HCT116 (cell line): ENCODE measurements around the gene IQSEC3. TPM values are rescaled to one million over a fixed set of nuclear protein-coding genes. Genes with fewer than 3 reads are reported as not detected.

Experiments used
- ATAC-seq: fragments of 200-7000 bp; cut with Tn5 transposase; 2 replicates; pipeline ENCODE4 v1.9.1; 2020; ENCODE audit warnings: mild to moderate bottlenecking, moderate library complexity
- BruUV-seq: library from RNA; stranded (reverse); fragments of 400-500 nt; replicated peaks from 2 replicates; lab custom pipeline; 2021; lab: Mats Ljungman, UMichigan
- CTCF ChIA-PET: fragments of 300-600 bp; sonication (Branson Sonifier 250); formaldehyde crosslinking; loops from one replicate; lab custom pipeline; 2021; ENCODE audit warnings: antibody characterized with exemption; lab: Charles Lee
- POLR2A ChIA-PET: fragments of 300-600, 350-600 bp; sonication (Branson Sonifier 250); formaldehyde crosslinking; loops from one replicate; lab custom pipeline; 2021; ENCODE audit warnings: antibody characterized with exemption; lab: Charles Lee
- RAD21 ChIA-PET, 2 experiments: fragments of 300-600 bp; sonication (Branson Sonifier 250); formaldehyde crosslinking; loops; one replicate each; lab custom pipeline; 2023; ENCODE audit warnings: low total read pairs in 2 of 2; ENCODE audit not compliant: uncharacterized antibody in 2 of 2, unreplicated experiment in 2 of 2, low non-redundant PET in 1 of 2; lab: Charles Lee
- DNase-seq: peaks from one replicate; pipeline ENCODE4 v3.0.0-alpha.2; 2010; ENCODE audit warnings: low read depth, low spot score
- H2AFZ ChIP-seq: fragments of 200-600 bp; shearing (Covaris generic), sonication (generic); 2 replicates; pipeline ENCODE4 v1.6.1; 2017; ENCODE audit warnings: low read depth, mixed run types, mixed read lengths, antibody characterized with exemption, low read length; ENCODE audit not compliant: poor library complexity, severe bottlenecking
- H3K27ac ChIP-seq: 2 replicates; pipeline ENCODE4 v1.5.1; 2012; ENCODE audit warnings: low read depth, low read length
- H3K27me3 ChIP-seq: fragments of 200-600 bp; sonication (generic); 2 replicates; pipeline ENCODE4 v1.6.1; 2016; ENCODE audit warnings: mixed run types, low read length, mixed read lengths; ENCODE audit not compliant: insufficient read depth
- H3K36me3 ChIP-seq, 2 experiments: fragments of 200-500 bp in 1 of 2; fragments of 200-600 bp in 1 of 2; sonication (Bioruptor generic) in 1 of 2; sonication (generic) in 1 of 2; 2 replicates each; pipeline versions ENCODE4 v1.5.1 to v1.6.1; 2014 to 2016; ENCODE audit warnings: low read length in 2 of 2, inconsistent platforms in 1 of 2, mixed read lengths in 1 of 2, mixed run types in 1 of 2; ENCODE audit not compliant: insufficient read depth in 2 of 2, control insufficient read depth in 1 of 2
- H3K4me1 ChIP-seq, 2 experiments: fragments of 200-600 bp in 1 of 2; sonication (generic) in 1 of 2; 2 replicates each; pipeline versions ENCODE4 v1.5.1 to v1.6.1; 2012 to 2017; ENCODE audit warnings: low read length in 2 of 2, inconsistent platforms in 1 of 2, mild to moderate bottlenecking in 1 of 2, mixed read lengths in 1 of 2, mixed run types in 1 of 2, moderate library complexity in 1 of 2; ENCODE audit not compliant: insufficient read depth in 2 of 2, control insufficient read depth in 1 of 2
- H3K4me2 ChIP-seq: fragments of 200-600 bp; sonication (generic); 2 replicates; pipeline ENCODE4 v1.6.1; 2017; ENCODE audit warnings: mixed run types, low read length, mixed read lengths
- H3K4me3 ChIP-seq, 2 experiments: fragments of 200-600 bp in 1 of 2; sonication (generic) in 1 of 2; replicated peaks in 1 of 2; 2 replicates each; pipeline ENCODE4 v1.5.1; 2011 to 2016; ENCODE audit warnings: low read length in 2 of 2, control low read depth in 1 of 2, low read depth in 1 of 2, mild to moderate bottlenecking in 1 of 2, mixed read lengths in 1 of 2, mixed run types in 1 of 2
- H3K79me2 ChIP-seq: fragments of 200-600 bp; sonication (generic); 2 replicates; pipeline ENCODE4 v1.6.1; 2017; ENCODE audit warnings: mild to moderate bottlenecking, mixed run types, low read length, moderate library complexity, mixed read lengths; ENCODE audit not compliant: insufficient read depth
- H3K9ac ChIP-seq: fragments of 200-600 bp; sonication (generic); 2 replicates; pipeline ENCODE4 v1.6.1; 2016; ENCODE audit warnings: low read length, mixed read lengths
- H3K9me2 ChIP-seq: fragments of 200-600 bp; sonication (generic), shearing (Covaris generic); 2 replicates; pipeline ENCODE4 v1.6.1; 2017; ENCODE audit warnings: mixed run types, mild to moderate bottlenecking, moderate library complexity; ENCODE audit not compliant: insufficient read depth
- H3K9me3 ChIP-seq, 2 experiments: fragments of 200-500 bp in 1 of 2; fragments of 200-600 bp in 1 of 2; sonication (Bioruptor generic) in 1 of 2; sonication (generic) in 1 of 2; 2 replicates each; pipeline ENCODE4 v1.6.1; 2014 to 2017; ENCODE audit warnings: low read length in 2 of 2, mixed read lengths in 2 of 2, inconsistent platforms in 1 of 2, low read depth in 1 of 2, mild to moderate bottlenecking in 1 of 2, mixed run types in 1 of 2, moderate library complexity in 1 of 2; ENCODE audit not compliant: control insufficient read depth in 1 of 2, insufficient read depth in 1 of 2
- H4K20me1 ChIP-seq: fragments of 200-600 bp; sonication (generic), shearing (Covaris generic); 2 replicates; pipeline ENCODE4 v1.6.1; 2017; ENCODE audit warnings: mixed run types, mild to moderate bottlenecking, moderate library complexity; ENCODE audit not compliant: insufficient read depth
- CBX3 ChIP-seq: IDR thresholded peaks from 2 replicates; pipeline ENCODE4 v1.6.1; 2012; ENCODE audit warnings: low read depth
- EZH2 ChIP-seq: fragments of 200-600 bp; sonication (generic); IDR thresholded peaks from 2 replicates; pipeline ENCODE4 v1.6.1; 2017; ENCODE audit warnings: antibody characterized with exemption, mixed run types
- EZH2phosphoT487 ChIP-seq: fragments of 200-600 bp; IDR thresholded peaks from 2 replicates; pipeline ENCODE4 v1.6.1; 2018; ENCODE audit warnings: antibody characterized with exemption, borderline replicate concordance
- FOSL1 ChIP-seq: IDR thresholded peaks from 2 replicates; pipeline ENCODE4 v1.6.1; 2012; ENCODE audit warnings: low read depth
- JUND ChIP-seq: IDR thresholded peaks from 2 replicates; pipeline ENCODE4 v1.6.1; 2012
- POLR2AphosphoS5 ChIP-seq: IDR thresholded peaks from 2 replicates; pipeline ENCODE4 v1.6.1; 2011; ENCODE audit warnings: mild to moderate bottlenecking, low read depth, low read length, moderate library complexity
- RAD21 ChIP-seq: IDR thresholded peaks from 2 replicates; pipeline ENCODE4 v1.6.1; 2012; ENCODE audit warnings: low read depth, mild to moderate bottlenecking
- SIN3A ChIP-seq: IDR thresholded peaks from 2 replicates; pipeline ENCODE4 v1.6.1; 2012; ENCODE audit warnings: low read depth
- YY1 ChIP-seq: IDR thresholded peaks from 2 replicates; pipeline ENCODE4 v1.6.1; 2011; ENCODE audit warnings: low read length, low read depth, moderate library complexity, mild to moderate bottlenecking; ENCODE audit not compliant: insufficient replicate concordance; ENCODE audit errors: extremely low read depth
- ZFX ChIP-seq: fragments of 450-650 bp; IDR thresholded peaks from 2 replicates; pipeline ENCODE4 v1.6.1; 2017
- ZNF274 ChIP-seq: fragments of 200-500 bp; sonication (Bioruptor generic); IDR thresholded peaks from 2 replicates; pipeline ENCODE4 v1.6.1; 2014; ENCODE audit warnings: mild to moderate bottlenecking, low read depth, low read length, inconsistent platforms
- intact Hi-C: fragments of 100-400 bp; cut with micrococcal nuclease; formaldehyde crosslinking; loops from 2 replicates; pipeline ENCODE4 v1.10.0; 2022
- total RNA-seq: library from RNA; stranded (reverse); gene quantifications from one replicate; pipeline ENCODE4 v1.2.1, GENCODE V29; 2021; ENCODE audit not compliant: unreplicated experiment
- TF ChIP-seq, protein P1 (sequence below): IDR thresholded peaks from 2 replicates; pipeline ENCODE4 v1.6.1; 2012
- TF ChIP-seq, protein P2 (sequence below): IDR thresholded peaks from 2 replicates; pipeline ENCODE4 v1.6.1; 2012; ENCODE audit warnings: low read depth

The IQSEC3 gene
- total RNA-seq, 1 experiment from 2014 or later: not detected

DNA sequence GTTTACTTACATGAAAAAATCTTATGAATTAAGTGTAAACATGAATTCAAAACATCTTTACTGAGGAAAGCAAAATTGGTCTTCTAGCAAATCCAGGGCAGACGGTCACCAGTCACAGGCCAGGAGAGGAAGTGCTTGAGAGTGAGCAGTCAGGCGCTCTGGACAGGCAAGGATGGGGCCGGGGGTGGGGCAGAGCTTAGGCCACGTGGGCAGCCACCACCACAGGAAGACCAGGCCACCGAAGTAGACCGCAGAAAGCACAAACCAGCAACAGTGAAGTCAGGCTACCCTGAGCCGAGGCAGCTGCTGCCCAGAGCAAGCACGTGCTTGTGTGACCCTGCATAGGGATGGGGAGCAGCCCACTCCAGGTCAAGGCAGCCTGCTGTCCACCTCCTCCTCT, 113.9 kb downstream of the IQSEC3 start:
- Histone ChIP-seq H3K79me2 (no peaks in the 10 kb centered on the region), H3K9ac (no peak overlapping the region), H3K27me3 (no peaks in the 10 kb centered on the region), H3K4me3 (no peak overlapping the region), H2AFZ (no peak overlapping the region), H3K9me3 (no peaks in the 10 kb centered on the region), H3K4me1 (peaks cover 9 to 55% of the 10 kb centered on the region in 2 experiments; a peak in 3 of 4 replicates), H4K20me1 (no peaks in the 10 kb centered on the region), H3K9me2 (no peaks in the 10 kb centered on the region), H3K27ac (no peak overlapping the region), H3K36me3 (no peaks in the 10 kb centered on the region), H3K4me2 (no peak overlapping the region)
- POLR2A ChIA-PET: no interaction called here
- RAD21 ChIA-PET: no interaction called here
- BruUV-seq: no TSS peak
- intact Hi-C loops: no loop called here
- TF ChIP-seq RAD21 (no peak), ZFX (no peak), YY1 (no peak), EZH2phosphoT487 (no peak)
- TF ChIP-seq, protein P1, sequence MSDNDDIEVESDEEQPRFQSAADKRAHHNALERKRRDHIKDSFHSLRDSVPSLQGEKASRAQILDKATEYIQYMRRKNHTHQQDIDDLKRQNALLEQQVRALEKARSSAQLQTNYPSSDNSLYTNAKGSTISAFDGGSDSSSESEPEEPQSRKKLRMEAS: no peak
- no peak for ATAC-seq
- CTCF ChIA-PET: no interaction called here
- DNase-seq: no peak

DNA sequence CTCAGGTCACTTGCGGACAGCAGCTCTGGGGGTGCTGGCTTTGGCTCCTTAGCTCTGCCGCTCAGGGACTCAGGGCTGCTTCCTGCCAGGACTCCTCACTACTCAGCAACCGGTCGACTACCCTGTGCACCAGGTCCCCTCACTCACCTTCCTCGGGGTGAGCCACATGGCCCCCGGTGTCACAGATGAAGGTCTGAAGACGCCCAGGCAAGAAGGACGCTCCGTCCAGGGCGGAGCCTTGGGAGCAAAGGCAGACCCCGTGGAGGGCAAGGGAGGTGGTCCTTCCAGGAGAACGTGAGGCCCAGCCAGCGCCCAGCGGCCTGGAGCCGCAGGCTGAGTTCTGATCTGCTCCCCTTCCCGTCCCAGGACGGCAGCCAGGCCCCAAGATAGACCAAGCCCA, 115.4 kb downstream of the IQSEC3 start:
- Histone ChIP-seq H4K20me1 (no peaks in the 10 kb centered on the region), H3K4me1 (peaks cover 5 to 41% of the 10 kb centered on the region in 2 experiments; a peak in 3 of 4 replicates), H3K9me3 (no peaks in the 10 kb centered on the region), H3K4me3 (no peak overlapping the region), H3K9ac (no peak overlapping the region), H2AFZ (no peak overlapping the region), H3K27me3 (no peaks in the 10 kb centered on the region), H3K36me3 (no peaks in the 10 kb centered on the region), H3K27ac (no peak overlapping the region), H3K9me2 (no peaks in the 10 kb centered on the region), H3K4me2 (peak overlapping the region; percentile 65), H3K79me2 (no peaks in the 10 kb centered on the region)
- ATAC-seq: no peak
- no peak for DNase-seq
- ChIA-PET CTCF (no interaction called here), RAD21 (no interaction called here), POLR2A (no interaction called here)
- intact Hi-C loops: no loop called here
- BruUV-seq: no TSS peak
- TF ChIP-seq, protein P2, sequence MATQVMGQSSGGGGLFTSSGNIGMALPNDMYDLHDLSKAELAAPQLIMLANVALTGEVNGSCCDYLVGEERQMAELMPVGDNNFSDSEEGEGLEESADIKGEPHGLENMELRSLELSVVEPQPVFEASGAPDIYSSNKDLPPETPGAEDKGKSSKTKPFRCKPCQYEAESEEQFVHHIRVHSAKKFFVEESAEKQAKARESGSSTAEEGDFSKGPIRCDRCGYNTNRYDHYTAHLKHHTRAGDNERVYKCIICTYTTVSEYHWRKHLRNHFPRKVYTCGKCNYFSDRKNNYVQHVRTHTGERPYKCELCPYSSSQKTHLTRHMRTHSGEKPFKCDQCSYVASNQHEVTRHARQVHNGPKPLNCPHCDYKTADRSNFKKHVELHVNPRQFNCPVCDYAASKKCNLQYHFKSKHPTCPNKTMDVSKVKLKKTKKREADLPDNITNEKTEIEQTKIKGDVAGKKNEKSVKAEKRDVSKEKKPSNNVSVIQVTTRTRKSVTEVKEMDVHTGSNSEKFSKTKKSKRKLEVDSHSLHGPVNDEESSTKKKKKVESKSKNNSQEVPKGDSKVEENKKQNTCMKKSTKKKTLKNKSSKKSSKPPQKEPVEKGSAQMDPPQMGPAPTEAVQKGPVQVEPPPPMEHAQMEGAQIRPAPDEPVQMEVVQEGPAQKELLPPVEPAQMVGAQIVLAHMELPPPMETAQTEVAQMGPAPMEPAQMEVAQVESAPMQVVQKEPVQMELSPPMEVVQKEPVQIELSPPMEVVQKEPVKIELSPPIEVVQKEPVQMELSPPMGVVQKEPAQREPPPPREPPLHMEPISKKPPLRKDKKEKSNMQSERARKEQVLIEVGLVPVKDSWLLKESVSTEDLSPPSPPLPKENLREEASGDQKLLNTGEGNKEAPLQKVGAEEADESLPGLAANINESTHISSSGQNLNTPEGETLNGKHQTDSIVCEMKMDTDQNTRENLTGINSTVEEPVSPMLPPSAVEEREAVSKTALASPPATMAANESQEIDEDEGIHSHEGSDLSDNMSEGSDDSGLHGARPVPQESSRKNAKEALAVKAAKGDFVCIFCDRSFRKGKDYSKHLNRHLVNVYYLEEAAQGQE: no peak
- TF ChIP-seq SIN3A (no peak), FOSL1 (no peak), CBX3 (no peak), JUND (no peak), EZH2phosphoT487 (no peak), ZNF274 (no peak), EZH2 (no peak), POLR2AphosphoS5 (no peak), ZFX (no peak)
